ENCODE measurements around the gene FAM117B. TPM values are rescaled to one million over a fixed set of nuclear protein-coding genes. Genes with fewer than 3 reads are reported as not detected.
A peak's percentile ranks its signal among the peaks of the same experiment; 100 is the strongest.
"Not testable (repeated sequence)": the region's sequence is repeated elsewhere in the genome, so short reads cannot be mapped to it uniquely, and the experiment has no call there.

The FAM117B gene
- total RNA-seq, 1 experiment from 2014 or later, result 2.3 TPM

DNA sequence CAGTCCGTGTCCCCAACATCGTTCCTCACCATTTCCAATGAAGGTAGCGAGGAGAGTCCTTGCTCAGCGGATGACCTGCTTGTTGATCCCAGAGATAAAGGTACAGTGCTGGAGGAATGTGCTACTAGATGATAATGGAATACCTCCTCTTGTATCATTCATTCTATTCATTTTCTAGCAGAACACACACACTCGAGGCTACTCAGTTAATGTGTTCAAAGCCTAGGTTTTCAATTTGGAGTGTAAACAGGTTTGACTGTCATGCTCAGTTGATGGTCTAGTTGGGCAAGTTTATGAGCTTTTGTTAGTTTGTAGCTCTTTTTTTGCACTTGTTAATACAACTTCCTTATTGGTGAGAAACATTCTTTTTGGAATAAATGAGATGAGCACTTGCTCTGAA lies 122.6 kb downstream of the FAM117B start:
- no peak for DNase-seq (ENCODE audit: low spot score)

DNA sequence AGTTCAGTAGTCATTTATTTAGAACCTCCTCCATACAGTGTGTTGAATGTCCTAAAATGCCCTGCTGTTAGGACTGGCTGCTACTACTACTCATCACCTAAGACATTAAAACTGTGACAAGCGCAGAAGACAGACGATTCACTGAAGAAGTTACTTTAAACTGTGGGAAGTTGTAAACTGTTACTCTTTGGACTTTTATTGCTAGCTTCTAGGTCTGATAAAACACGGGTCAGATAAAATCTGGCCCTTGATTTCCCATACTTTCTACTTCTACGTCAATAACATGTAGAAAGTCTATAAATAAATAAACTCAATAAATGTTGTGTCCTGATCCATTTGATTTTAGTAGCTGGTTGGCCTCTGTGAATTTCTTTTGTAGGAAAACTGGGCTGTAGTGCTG lies 123.4 kb downstream of the FAM117B start:
- DNase-seq (ENCODE audit: low spot score), result no peak

DNA sequence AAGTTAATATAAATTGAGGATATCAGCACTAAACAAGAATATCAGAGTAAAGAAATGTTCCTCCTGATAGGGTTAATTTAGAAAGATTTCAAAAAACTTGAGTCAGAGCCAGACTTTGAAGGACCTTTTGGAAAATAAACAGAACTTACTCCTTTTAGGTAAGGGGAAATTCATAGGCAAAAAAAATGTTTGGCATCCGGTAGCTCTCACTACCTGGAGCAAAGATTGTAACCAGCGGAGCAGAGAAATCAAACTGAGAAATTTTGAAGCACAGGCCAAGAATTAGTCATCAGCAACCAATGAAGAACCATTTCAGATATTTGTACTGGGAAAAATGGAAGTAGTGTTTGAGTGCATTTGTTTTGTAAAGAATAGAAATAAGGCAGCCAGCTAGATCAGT lies 123.8 kb downstream of the FAM117B start:
- no peak for DNase-seq (ENCODE audit: low spot score)

DNA sequence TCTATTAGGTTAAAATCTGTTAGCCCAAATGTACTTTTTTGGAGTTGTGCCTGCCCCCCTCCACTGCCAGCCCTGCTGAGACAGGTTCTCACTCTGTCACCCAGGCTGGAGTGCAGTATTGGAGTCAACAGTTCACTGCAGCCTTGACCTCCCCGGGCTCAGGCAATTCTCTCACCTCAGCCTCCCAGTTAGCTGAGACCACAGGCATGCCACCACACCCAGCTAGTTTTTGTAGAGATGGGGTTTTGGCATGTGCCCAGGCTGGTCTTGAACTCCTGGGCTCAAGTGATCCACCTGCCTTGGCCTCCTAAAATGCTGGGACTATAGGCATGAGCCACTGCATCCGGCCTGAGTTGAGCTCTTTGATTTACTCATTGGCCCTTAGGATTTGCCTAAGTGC lies 126.1 kb downstream of the FAM117B start:
- DNase-seq (ENCODE audit: low spot score), result no peak

DNA sequence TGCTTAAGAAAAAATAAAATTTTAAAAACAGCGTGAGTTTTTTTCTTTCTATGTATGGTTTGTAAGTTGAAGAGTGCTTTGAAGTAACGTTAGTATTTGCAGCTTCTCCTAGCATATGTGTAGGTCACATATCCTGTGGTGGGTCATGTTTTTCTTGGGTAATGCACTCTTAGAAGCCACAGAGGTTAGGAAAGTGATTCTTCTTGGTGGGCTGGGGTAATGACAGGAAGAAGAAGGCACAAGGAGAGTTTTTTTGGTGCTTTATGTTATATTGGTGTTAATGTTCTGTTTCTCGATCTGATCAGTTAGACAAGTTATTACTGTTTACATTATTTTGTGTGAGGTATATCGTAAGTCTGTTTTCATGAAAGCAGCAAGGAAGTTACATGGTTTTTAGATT lies 127.8 kb downstream of the FAM117B start:
- DNase-seq (ENCODE audit: low spot score), result no peak

DNA sequence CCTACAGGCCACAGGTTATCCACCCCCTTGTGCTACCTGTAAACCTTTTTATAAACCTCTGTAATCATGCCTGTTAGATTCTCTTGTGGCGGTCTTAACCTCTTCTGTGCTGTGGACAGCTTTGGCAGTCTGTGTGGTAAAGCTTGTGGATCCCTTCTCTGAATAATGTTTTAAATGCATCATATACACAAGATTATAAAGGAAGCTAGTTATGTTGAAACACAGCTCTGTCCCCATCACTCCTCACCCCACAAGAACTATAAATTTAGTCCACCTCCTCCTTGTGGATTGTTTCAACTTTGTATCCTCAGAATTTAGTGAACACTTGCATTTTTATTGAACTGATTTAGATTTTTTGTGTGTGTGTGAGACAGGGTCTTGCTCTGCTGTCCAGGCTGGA lies 129.1 kb downstream of the FAM117B start:
- DNase-seq (ENCODE audit: low spot score), result no peak

DNA sequence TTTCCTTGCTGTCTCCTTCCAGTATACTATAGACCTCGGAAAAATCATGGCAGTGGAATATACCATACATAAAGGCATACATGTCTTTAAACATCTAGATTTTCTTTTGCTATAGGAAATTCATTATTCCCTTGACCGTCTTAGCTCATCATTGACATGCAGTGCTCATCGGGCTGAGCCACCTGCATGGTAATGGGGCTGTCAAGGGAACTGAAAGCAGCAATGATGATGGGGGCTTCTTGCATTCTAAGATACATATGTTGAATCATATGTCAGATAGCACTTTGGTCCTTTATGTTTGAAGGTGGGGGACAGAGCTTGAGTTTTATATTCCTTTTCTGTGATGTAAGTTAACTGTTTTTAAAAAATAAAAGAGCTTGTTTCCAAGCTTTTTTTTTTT lies 130.2 kb downstream of the FAM117B start:
- DNase-seq (ENCODE audit: low spot score), result no peak

DNA sequence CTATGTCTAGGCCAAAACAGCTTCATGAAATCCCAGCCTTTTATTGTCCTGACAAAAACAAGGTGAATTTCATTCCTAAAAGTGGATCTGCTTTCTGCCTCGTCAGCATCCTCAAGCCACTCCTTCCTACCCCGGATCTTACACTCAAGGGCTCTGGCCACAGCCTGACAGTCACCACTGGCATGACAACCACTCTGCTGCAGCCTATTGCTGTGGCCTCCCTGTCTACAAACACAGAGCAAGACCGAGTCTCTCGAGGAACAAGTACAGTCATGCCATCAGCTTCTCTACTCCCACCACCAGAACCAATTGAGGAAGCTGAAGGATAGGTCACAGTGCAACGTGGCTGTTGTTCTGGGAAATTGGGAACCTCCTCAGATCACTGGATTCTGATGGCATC lies 130.7 kb downstream of the FAM117B start:
- no peak for DNase-seq (ENCODE audit: low spot score)

DNA sequence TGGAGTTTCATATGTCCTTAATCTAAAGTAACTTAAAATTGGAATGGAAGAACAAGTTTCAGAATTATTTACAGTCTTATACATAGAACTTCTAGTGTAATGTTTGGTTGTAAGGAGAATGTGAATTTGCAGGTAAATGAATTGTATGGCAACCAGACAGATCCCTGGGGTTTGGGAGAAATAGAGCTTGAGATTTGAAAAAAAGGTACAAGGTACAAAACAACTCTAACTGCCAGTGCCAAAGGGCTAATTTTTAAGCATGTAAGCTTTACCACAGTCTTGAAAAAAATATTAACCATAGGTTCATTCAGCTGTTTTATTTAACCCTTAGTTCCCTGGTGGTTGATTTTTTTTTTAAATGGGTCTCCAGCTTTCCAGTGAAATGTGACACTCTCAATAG lies 133.5 kb downstream of the FAM117B start:
- DNase-seq (ENCODE audit: low spot score), result no peak

DNA sequence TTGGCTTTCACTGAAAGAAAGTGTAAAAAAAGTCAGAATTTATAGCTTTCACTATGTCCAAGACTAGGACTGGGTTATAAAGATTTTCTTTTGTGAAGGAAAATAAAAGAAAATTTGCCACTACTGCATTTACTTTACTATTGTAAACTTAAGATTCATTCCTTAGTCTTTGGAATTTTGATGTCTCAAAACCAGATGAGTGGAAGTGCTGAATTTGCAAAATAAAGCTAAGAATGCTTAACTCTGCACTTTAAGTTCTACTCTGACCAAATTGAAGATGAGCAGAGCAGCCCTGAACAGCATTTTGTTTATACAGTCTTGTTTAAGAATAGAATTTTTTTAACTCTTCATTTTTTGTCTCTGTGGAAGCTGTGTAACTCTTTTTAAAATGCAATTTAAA lies 134.4 kb downstream of the FAM117B start:
- no peak for DNase-seq (ENCODE audit: low spot score)

DNA sequence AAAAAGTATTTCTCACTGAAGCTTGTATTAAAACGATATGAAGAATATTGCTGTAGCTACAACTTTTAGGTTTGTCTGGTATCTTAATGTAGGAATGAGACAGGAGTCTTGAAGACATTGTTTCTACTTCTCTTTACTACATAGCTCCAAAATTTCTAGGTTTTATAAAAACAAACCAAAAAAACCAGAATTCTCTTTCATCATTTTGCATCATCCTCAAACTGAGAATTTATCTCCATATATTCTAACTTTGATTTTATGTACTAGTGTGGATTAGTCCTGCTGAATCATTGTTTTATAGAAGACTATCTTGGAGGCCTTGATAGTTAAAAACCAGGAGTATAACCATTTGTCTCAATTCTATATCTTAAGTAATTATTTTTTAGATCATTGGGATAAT lies 136.6 kb downstream of the FAM117B start:
- no peak for DNase-seq (ENCODE audit: low spot score)

DNA sequence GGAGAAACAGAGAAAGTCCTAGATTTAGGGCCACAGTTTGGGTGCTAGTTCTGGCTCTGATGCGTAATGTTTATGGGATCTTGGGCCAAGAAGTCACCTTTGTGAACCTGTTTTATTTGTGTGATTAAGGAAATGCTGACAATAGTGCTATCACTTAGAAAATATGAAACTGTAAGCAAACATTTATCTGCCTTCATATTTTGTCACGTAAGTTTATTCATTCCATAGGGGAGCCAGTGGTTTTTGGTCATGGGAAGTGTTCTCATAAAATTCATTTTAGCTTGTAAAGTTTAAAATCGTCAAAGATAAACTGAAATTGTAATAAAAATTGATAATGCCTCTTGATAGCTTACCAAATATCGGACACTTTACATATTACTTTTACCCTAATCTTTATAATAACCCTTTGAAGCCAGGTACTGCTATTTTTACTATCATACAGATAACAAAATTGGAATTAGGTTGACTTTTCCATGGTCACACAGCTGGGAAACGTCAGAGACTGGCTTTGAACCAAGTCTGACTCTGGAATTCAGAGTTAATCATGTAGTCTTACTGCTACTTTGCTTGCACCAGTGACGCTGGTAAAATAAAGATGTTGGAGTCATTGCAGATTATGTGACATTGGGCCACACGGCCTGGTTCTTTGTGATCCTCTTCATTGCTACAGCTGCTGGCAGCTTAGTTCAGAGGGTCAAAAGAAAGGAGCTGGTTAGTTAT lies 137.1 kb downstream of the FAM117B start:
- DNase-seq (ENCODE audit: low spot score), result no peak

DNA sequence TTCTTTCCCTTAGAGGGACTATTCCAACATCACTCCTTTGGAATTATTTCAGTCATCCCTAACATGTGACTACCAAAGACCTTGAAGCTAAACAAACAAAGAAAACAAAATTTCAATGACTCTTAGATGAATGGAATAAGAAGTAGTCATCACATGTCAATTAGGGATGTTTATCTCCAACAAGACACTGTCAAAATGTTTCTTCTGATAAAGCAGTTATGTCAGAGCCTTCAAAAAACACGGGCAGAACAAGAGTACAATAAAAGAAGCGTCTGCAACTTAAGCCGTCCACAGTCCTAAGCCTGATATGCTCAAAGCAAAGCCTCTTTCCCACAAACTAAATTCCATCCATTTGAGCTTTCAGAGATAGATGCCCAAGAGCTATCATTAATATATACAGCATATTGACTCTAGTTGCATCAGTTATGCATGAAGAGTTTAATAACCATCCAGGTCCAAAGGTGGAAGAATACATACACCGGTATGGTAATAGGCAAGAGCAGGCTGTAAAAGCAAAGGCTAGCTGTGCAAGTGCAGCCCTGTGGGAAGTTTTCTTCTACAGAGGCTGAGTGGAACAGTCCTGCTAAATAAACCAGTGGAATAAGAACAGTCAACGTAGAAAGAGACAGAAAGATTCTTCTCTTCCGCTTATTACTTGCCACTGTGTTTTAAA lies 138.7 kb downstream of the FAM117B start:
- DNase-seq (ENCODE audit: low spot score), result no peak

DNA sequence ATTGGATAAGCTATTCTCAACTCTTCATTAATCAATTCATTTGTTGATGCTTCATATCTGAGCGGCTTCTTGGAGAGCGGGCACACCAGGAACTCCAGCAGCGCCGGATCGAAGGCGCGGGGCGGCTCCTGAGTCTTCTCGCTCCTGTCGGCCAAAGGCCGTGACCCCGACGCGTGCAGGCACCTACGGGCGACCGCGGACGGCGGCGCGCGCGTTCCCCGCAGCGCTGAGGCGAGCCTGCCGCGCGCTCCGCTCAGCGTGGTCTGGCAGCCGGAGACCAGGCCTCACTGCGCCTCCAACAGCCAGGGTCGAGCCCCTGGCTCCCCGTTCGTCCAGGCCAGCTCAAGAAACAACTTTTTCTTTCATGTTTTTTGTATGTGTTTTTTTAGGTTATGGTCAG lies 139.3 kb downstream of the FAM117B start:
- DNase-seq (ENCODE audit: low spot score), result no peak

DNA sequence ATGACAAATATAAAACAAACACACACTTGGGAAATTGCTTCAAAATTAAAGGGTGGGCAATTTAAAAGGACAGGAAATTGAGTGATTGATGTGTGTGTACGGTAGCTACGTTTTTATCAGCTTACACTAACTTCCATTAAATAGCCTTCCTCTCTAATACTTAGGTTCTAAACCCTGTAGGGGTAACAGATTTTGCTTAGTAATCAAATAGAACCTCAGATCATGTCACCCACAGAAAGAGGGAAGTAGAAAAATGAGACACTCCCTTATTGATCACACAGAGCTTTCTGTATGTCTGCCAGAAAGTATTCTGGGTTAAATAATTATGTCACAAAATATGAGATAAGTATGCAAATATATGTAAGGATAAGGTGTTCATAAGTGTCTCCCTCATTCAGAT lies 143.4 kb downstream of the FAM117B start:
- no peak for DNase-seq (ENCODE audit: low spot score)

DNA sequence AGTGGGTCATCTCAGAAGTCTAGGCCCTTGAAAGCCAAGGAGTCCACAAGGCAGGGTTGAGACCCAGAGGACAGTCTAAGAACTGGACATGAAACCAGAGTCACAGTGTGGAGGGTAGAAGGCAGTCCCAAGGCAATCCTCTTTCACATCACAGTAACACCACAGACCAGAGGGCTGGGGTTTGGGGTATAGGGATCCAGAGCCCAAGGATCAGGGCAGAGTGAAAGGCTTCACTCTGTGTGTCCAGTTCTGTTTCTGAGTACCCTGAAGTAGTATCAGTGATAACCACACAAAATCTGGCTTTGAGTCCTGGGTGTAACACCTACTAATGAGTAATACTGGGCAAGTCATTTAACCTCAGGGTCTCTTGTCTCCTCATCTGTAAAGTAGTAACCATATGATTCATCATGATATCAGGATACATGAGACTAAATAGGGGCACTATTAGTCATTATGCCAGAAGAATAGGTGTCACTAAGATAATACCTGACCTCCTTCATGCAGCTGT lies 145.8 kb downstream of the FAM117B start:
- DNase-seq (ENCODE audit: low spot score), result peak; percentile 90

DNA sequence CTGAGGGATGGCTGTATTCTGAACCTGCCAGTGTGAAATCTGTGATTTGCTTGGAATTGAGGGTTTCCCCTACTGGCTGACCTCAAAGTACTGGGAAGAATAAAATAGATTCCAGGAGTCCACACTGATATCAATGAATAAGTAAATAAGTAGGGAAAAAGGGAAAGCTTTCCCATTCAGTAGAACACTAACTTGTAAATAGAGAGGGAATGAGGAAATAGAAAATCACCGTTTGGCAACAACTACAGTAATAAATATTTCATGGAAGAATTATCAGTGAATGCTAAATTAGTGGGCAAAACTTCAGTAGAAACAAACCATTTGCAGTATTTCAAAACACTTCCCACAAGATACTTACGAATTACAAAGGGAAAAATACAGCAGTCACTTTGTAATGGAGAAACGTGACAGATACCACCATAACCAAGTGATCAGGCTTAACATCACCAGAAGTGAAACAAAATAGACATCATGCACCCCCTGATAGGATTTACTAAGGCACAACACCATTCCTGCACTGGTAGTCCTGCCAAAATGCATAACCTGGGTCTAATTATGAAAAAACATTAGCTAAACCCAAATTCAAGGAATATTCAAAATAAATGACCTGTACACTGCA lies 148.3 kb downstream of the FAM117B start:
- no peak for DNase-seq (ENCODE audit: low spot score)

DNA sequence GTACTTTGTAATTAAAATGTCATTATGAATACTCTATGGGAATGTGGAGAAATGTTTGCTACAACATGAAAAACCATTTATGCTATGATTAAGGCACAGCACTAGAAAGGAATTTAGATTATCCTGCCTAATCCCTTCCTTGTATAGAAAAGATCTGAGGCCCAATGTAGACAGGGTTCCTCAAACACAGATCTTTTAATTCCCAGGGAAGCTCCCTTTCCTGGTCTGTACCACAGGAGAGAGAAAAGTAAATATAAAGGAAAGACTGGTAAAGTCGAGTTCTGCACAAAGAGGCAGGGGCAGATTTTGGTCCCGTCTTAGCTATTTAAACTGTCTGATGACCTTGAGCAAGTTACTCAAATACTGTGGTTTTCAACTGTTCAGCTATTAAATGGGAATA lies 152.1 kb downstream of the FAM117B start:
- DNase-seq (ENCODE audit: low spot score), result no peak

DNA sequence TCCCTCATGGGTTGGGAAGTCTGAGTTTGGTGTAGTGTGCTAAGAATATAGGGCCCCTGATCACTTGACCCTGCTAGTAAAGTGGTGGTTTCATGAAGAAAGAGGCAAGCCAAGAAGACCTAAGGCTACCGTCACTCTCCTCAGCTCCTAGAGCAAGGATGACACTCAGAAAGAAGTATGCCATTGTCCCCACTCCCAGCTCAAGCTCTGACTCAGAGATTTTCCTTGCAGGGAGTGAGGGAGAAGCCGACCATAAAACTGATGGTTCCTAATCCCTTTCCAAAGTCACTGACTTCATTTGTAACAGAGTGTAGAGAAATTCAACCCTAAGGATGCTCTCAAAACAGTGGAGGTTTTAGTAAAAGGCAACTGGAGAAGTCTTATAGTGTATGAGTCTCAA lies 155.9 kb downstream of the FAM117B start:
- DNase-seq (ENCODE audit: low spot score), result peak; percentile 9

DNA sequence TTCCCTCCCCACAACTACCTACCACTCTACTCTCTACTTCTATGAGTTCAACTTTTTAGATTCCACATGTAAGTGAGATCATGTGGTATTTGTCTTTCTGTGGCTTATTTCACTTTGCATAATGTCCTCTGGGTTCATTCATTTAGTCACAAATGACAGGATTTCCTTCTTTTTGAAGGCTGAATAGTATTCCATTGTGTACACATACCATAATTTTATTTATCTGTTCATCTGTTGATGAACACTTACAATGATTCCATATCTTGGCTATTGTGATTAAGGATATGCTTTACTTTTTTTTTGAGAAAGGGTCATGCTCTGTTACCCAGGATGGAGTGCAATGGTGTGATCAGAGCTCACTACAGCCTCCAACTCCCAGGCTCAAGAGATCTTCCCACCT lies 163.2 kb downstream of the FAM117B start:
- no peak for DNase-seq (ENCODE audit: low spot score)

DNA sequence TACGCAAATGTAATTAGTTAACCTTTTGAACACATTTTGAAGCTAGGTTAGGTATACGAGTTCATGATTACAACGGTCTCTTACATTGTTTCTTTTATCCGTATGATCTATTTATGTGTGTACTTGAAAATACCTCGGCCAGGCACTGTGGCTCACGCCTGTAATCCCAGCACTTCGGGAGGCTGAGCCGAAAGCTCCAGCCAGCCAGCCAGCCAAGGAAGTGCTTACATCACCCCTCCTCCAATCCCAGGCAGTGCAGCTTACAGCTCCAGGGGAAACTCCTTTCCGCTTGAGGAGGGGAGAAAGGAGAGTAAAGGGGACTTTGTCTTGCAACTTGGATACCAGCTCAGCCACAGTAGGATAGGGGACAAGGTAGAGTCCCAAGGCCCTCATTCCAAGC lies 171.1 kb downstream of the FAM117B start:
- not testable (repeated sequence) for DNase-seq (ENCODE audit: low spot score)

DNA sequence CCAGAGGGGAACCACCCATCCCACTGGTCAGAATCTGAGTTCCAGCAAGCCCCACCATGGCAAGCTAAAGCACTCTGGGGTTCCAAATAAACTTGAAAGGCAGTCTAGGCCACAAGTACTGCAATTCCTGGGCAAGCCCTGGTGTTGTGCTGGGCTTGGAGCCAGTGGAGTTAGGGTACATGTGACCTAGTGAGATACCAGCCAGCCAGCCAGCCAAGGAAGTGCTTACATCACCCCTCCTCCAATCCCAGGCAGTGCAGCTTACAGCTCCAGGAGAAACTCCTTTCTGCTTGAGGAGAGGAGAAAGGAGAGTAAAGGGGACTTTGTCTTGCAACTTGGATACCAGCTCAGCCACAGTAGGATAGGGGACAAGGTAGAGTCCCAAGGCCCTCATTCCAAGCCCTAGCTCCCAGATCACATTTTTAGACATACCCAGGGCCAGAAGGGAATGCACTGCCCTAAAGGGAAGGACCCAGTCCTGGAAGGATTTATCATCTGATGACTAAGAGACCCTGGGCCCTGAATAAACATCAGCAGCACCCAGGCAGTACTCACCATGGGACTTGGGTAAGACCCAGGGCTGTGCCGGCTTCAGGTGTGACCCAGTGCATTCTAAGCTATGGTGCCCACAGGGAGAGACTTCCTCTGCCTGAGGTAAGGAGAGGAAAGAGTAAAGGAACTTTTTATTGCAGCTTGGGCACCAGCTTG lies 172.8 kb downstream of the FAM117B start:
- peak; percentile 89 for DNase-seq (ENCODE audit: low spot score)
